Liver (tissue), 9 donors: ENCODE measurements around the gene GSPT1. TPM values are rescaled to one million over a fixed set of nuclear protein-coding genes. Genes with fewer than 3 reads are reported as not detected.

Source experiments
- DNase-seq: peaks from one replicate; pipeline ENCODE4 v3.0.0-alpha.2; 2017; ENCODE audit warnings: low spot score
- H3K27ac ChIP-seq, 2 donors: one replicate each; pipeline ENCODE4 v1.7.0; 2013; ENCODE audit warnings: inconsistent platforms in 2 of 2, low read length in 2 of 2, control low read depth in 1 of 2, low read depth in 1 of 2, mild to moderate bottlenecking in 1 of 2
- H3K27me3 ChIP-seq, 4 donors: one replicate each; pipeline versions ENCODE4 v1.6.1 to v1.7.0; 2013; ENCODE audit warnings: low read length in 3 of 4, inconsistent platforms in 1 of 4, mild to moderate bottlenecking in 1 of 4, moderate library complexity in 1 of 4; ENCODE audit not compliant: control insufficient read depth in 4 of 4, insufficient read depth in 4 of 4
- H3K36me3 ChIP-seq, 4 donors: one replicate each; pipeline versions ENCODE4 v1.6.1 to v1.7.0; 2013; ENCODE audit warnings: low read length in 3 of 4, mild to moderate bottlenecking in 3 of 4, low read depth in 1 of 4, moderate library complexity in 1 of 4; ENCODE audit not compliant: control insufficient read depth in 4 of 4, insufficient read depth in 3 of 4
- H3K4me1 ChIP-seq, 4 donors: one replicate each; pipeline versions ENCODE4 v1.6.1 to v1.7.0; 2013; ENCODE audit warnings: low read length in 3 of 4, mild to moderate bottlenecking in 3 of 4, moderate library complexity in 1 of 4; ENCODE audit not compliant: control insufficient read depth in 4 of 4, insufficient read depth in 4 of 4
- H3K4me3 ChIP-seq, 3 donors: one replicate each; pipeline versions ENCODE4 v1.6.1 to v1.7.0; 2013; ENCODE audit warnings: low read length in 3 of 3, control low read depth in 1 of 3, low read depth in 1 of 3, mild to moderate bottlenecking in 1 of 3
- H3K9ac ChIP-seq, 2 donors: one replicate each; pipeline ENCODE4 v1.7.0; 2013; ENCODE audit warnings: low read length in 2 of 2, mild to moderate bottlenecking in 2 of 2, moderate library complexity in 2 of 2, control low read depth in 1 of 2, low read depth in 1 of 2
- H3K9me3 ChIP-seq, 4 donors: one replicate each; pipeline versions ENCODE4 v1.6.1 to v1.7.0; 2013; ENCODE audit warnings: low read length in 3 of 4; ENCODE audit not compliant: control insufficient read depth in 4 of 4
- ATF3 ChIP-seq: IDR thresholded peaks from 2 replicates; pipeline ENCODE4 v1.6.1; 2016; ENCODE audit warnings: antibody characterized with exemption
- CTCF ChIP-seq: fragments of 150-350 bp; IDR thresholded peaks from 2 replicates; pipeline ENCODE4 v1.5.1; 2017; ENCODE audit warnings: improper control_type of control experiment, low read depth, low read length; ENCODE audit not compliant: missing input control
- EGR1 ChIP-seq, 2 donors: IDR thresholded peaks; 2 replicates each; pipeline ENCODE4 v1.6.1; 2016 to 2018; ENCODE audit warnings: antibody characterized with exemption in 2 of 2, low read depth in 2 of 2
- FOXA2 ChIP-seq: IDR thresholded peaks from 2 replicates; pipeline ENCODE4 v1.6.1; 2016; ENCODE audit warnings: antibody characterized with exemption
- GABPA ChIP-seq, 2 donors: IDR thresholded peaks in 1 of 2; conservative IDR thresholded peaks in 1 of 2; 2 replicates each; pipeline ENCODE4 v1.6.1; 2016; ENCODE audit warnings: antibody characterized with exemption in 2 of 2, mild to moderate bottlenecking in 1 of 2, moderate library complexity in 1 of 2
- HNF4A ChIP-seq, 2 donors: conservative IDR thresholded peaks; 2 replicates each; pipeline ENCODE4 v1.6.1; 2016; ENCODE audit warnings: antibody characterized with exemption in 2 of 2, mild to moderate bottlenecking in 2 of 2
- HNF4G ChIP-seq: IDR thresholded peaks from 2 replicates; pipeline ENCODE4 v1.6.1; 2016; ENCODE audit warnings: antibody characterized with exemption
- JUND ChIP-seq, 2 donors: IDR thresholded peaks; 2 replicates each; pipeline ENCODE4 v1.6.1; 2016; ENCODE audit warnings: antibody characterized with exemption in 2 of 2
- MAX ChIP-seq: IDR thresholded peaks from 2 replicates; pipeline ENCODE4 v1.6.1; 2016; ENCODE audit warnings: antibody characterized with exemption
- NR2F2 ChIP-seq: IDR thresholded peaks from 2 replicates; pipeline ENCODE4 v1.6.1; 2016; ENCODE audit warnings: antibody characterized with exemption
- RAD21 ChIP-seq, 2 donors: IDR thresholded peaks; 2 replicates each; pipeline ENCODE4 v1.6.1; 2016; ENCODE audit warnings: antibody characterized with exemption in 2 of 2, mild to moderate bottlenecking in 2 of 2
- REST ChIP-seq: IDR thresholded peaks from 2 replicates; pipeline ENCODE4 v1.6.1; 2016; ENCODE audit warnings: antibody characterized with exemption, mild to moderate bottlenecking
- RXRA ChIP-seq, 2 donors: IDR thresholded peaks; 2 replicates each; pipeline ENCODE4 v1.6.1; 2017 to 2018; ENCODE audit warnings: antibody characterized with exemption in 2 of 2, mild to moderate bottlenecking in 1 of 2
- SP1 ChIP-seq: IDR thresholded peaks from 2 replicates; pipeline ENCODE4 v1.6.1; 2018; ENCODE audit warnings: antibody characterized with exemption, mild to moderate bottlenecking
- TAF1 ChIP-seq: conservative IDR thresholded peaks from 2 replicates; pipeline ENCODE4 v1.6.1; 2016; ENCODE audit warnings: antibody characterized with exemption, mild to moderate bottlenecking
- YY1 ChIP-seq: IDR thresholded peaks from 2 replicates; pipeline ENCODE4 v1.6.1; 2016; ENCODE audit warnings: antibody characterized with exemption, mild to moderate bottlenecking
- ZBTB33 ChIP-seq: IDR thresholded peaks from 2 replicates; pipeline ENCODE4 v1.6.1; 2016; ENCODE audit warnings: antibody characterized with exemption
- WGBS: extraction: QIAGEN DNeasy Blood & Tissue Kit; methylation state at CpG from one replicate; pipeline ENCODE4 v1.1.7; 2013; 5-methylcytosine and 5-hydroxymethylcytosine counted together
- polyA plus RNA-seq, 2 donors: library from polyadenylated mRNA; stranded (reverse) in 1 of 2; unstranded in 1 of 2; fragments of 200-250 nt in 1 of 2; fragments of >200 nt in 1 of 2; fragmentation: Nextera tagmentation in 1 of 2; extraction: Ambion mirVana in 1 of 2; gene quantifications; one replicate each; pipeline versions ENCODE4 v1.2.1 to v1.2.3, GENCODE V29; 2013 to 2015
- total RNA-seq, 2 donors: library from RNA; depleted of rRNA; stranded (reverse); fragments of >200 nt; gene quantifications; one replicate each; pipeline ENCODE4 v1.2.3, GENCODE V29; 2014
- donor health status: healthy.
- donor health status: healthy.
- donor health status: healthy.
- donor health status: healthy.
- donor health status: healthy.

The GSPT1 gene
- total and polyA plus RNA-seq, 4 donors: 24.2 to 67.6 (median 41.9) TPM

- TF ChIP-seq FOXA2 (no peak), GABPA (IDR thresholded peaks at IDR 0.05 in 1 of 2, conservative IDR thresholded peaks at IDR 0.05 in 1 of 2) (no peak), HNF4A (conservative IDR thresholded peaks at IDR 0.05) (no peak), JUND (IDR thresholded peaks at IDR 0.05) (no peak), REST (no peak), NR2F2 (no peak), TAF1 (no peak), EGR1 (IDR thresholded peaks at IDR 0.05; ENCODE audit: low read depth in 2 of 2) (no peak), CTCF (no peak), YY1 (no peak), RXRA (IDR thresholded peaks at IDR 0.05) (no peak), HNF4G (no peak)
- H3K4me1 ChIP-seq: peaks cover 0 to 5% (median 1%) of the 10 kb centered on the region in 4 donors
- peaks cover 4 to 36% (median 23%) of the 10 kb centered on the region in 4 donors for H3K36me3 ChIP-seq
Measured at GRCh38 chr16:11892761-11893160, 23.0 kb downstream of the GSPT1 start.

GRCh38 chr16:11890231-11890965 lies 25.4 kb downstream of the GSPT1 start:
- H3K9ac ChIP-seq: no peak overlapping the region
- H3K4me3 ChIP-seq: no peak overlapping the region
- no peaks in the 10 kb centered on the region for H3K4me1 ChIP-seq
- 94% methylated on average over 5 of the region's 5 CpGs for WGBS
- no peak for DNase-seq
- H3K27ac ChIP-seq: no peak overlapping the region
- peaks cover 7 to 56% (median 33%) of the 10 kb centered on the region in 4 donors for H3K36me3 ChIP-seq
- H3K9me3 ChIP-seq: no peaks in the 10 kb centered on the region
- H3K27me3 ChIP-seq: no peaks in the 10 kb centered on the region
- TF ChIP-seq FOXA2 (no peak), GABPA (IDR thresholded peaks at IDR 0.05 in 1 of 2, conservative IDR thresholded peaks at IDR 0.05 in 1 of 2) (no peak), SP1 (no peak), RAD21 (IDR thresholded peaks at IDR 0.05) (no peak), EGR1 (IDR thresholded peaks at IDR 0.05; ENCODE audit: low read depth in 2 of 2) (no peak), ZBTB33 (no peak), YY1 (no peak), ATF3 (no peak), JUND (IDR thresholded peaks at IDR 0.05) (no peak), NR2F2 (no peak), HNF4G (no peak), REST (no peak), RXRA (IDR thresholded peaks at IDR 0.05) (no peak), HNF4A (conservative IDR thresholded peaks at IDR 0.05) (no peak), MAX (no peak)

More at GRCh38 chr16:11892761-11893160, 23.0 kb downstream of the GSPT1 start:
- H3K27me3 ChIP-seq: no peaks in the 10 kb centered on the region
- H3K4me3 ChIP-seq: no peak overlapping the region
- no peak for DNase-seq
- H3K9me3 ChIP-seq: no peaks in the 10 kb centered on the region
- H3K27ac ChIP-seq: no peak overlapping the region
- no peak overlapping the region for H3K9ac ChIP-seq
- 83% methylated on average over 4 of the region's 4 CpGs for WGBS
